DMS 273 (cell line): ENCODE measurements around the gene FXYD4.
A peak's percentile ranks its signal among the peaks of the same experiment; 100 is the strongest.
"Not testable (repeated sequence)": the region's sequence is repeated elsewhere in the genome, so short reads cannot be mapped to it uniquely, and the experiment has no call there.

Experiments used
- DNase-seq: peaks from one replicate; lab custom pipeline; 2025; ENCODE audit not compliant: unreplicated experiment; lab: John Stamatoyannopoulos, UW

The FXYD4 gene

GRCh38 chr10:43415544-43415943 lies 44.1 kb downstream of the FXYD4 start:
- DNase-seq = no peak

GRCh38 chr10:43417950-43418768 lies 46.7 kb downstream of the FXYD4 start:
- DNase-seq = no peak

- DNase-seq = no peak
Observed at GRCh38 chr10:43419997-43420368, 48.5 kb downstream of the FXYD4 start.

GRCh38 chr10:43420369-43421200 lies 49.1 kb downstream of the FXYD4 start:
- DNase-seq = peak; percentile 86

GRCh38 chr10:43421201-43421507 lies 49.7 kb downstream of the FXYD4 start:
- DNase-seq = no peak

GRCh38 chr10:43421519-43421918 lies 50.1 kb downstream of the FXYD4 start:
- DNase-seq = no peak

- DNase-seq = not testable (repeated sequence)
Observed at GRCh38 chr10:43421944-43422343, 50.5 kb downstream of the FXYD4 start.

GRCh38 chr10:43424416-43424815 lies 53.0 kb downstream of the FXYD4 start:
- DNase-seq = no peak
